Transverse colon (tissue), 4 donors: ENCODE measurements around the gene TMEM147. TPM values are rescaled to one million over a fixed set of nuclear protein-coding genes. Genes with fewer than 3 reads are reported as not detected.

Experiments
- DNase-seq: peaks from one replicate; pipeline ENCODE4 v3.0.0-alpha.2; 2019
- H3K27ac ChIP-seq, 4 donors: fragments of 200-600 bp; sonication (generic); 2 replicates each; pipeline ENCODE4 v1.5.1; 2016 to 2018; ENCODE audit warnings: inconsistent platforms in 4 of 4
- H3K27me3 ChIP-seq: fragments of 200-600 bp; sonication (generic); 2 replicates; pipeline ENCODE4 v1.5.1; 2017; ENCODE audit warnings: inconsistent platforms
- H3K36me3 ChIP-seq, 4 donors: fragments of 200-600 bp; sonication (generic); 2 replicates each; pipeline ENCODE4 v1.5.1; 2017 to 2019; ENCODE audit warnings: inconsistent platforms in 4 of 4
- H3K4me1 ChIP-seq, 4 donors: fragments of 200-600 bp; sonication (generic); 2 replicates each; pipeline ENCODE4 v1.5.1; 2017 to 2020; ENCODE audit warnings: inconsistent platforms in 4 of 4
- H3K4me3 ChIP-seq, 4 donors: fragments of 200-600 bp; sonication (generic); 1 replicate in 1 of 4; 2 replicates in 3 of 4; pipeline versions ENCODE4 v1.5.1 to v1.6.1; 2017 to 2019; ENCODE audit warnings: inconsistent platforms in 4 of 4
- H3K9me3 ChIP-seq, 2 donors: fragments of 200-600 bp; sonication (generic); 2 replicates each; pipeline ENCODE4 v1.5.1; 2017 to 2019; ENCODE audit warnings: inconsistent platforms in 2 of 2
- EP300 ChIP-seq: sonication (generic); formaldehyde crosslinking; IDR thresholded peaks from one replicate; pipeline ENCODE4 v1.6.1; 2017; ENCODE audit warnings: antibody characterized with exemption, low read depth
- POLR2A ChIP-seq: fragments of 450-650 bp; IDR thresholded peaks from one replicate; pipeline ENCODE4 v1.6.1; 2016; ENCODE audit warnings: antibody characterized with exemption, mild to moderate bottlenecking, moderate library complexity
- POLR2AphosphoS5 ChIP-seq, 3 donors: sonication (generic); formaldehyde crosslinking; IDR thresholded peaks; one replicate each; pipeline ENCODE4 v1.6.1; 2016; ENCODE audit warnings: antibody characterized with exemption in 3 of 3
- WGBS, 2 donors: methylation state at CpG; one replicate each; pipeline ENCODE4 v1.1.5; 2018; ENCODE audit warnings: low coverage in 1 of 2; 5-methylcytosine and 5-hydroxymethylcytosine counted together
- in situ Hi-C, 4 donors: fragments of 200-750 bp; cut with MboI; loops; one replicate each; pipeline versions ENCODE4 v1.15.0 to v1.15.1; 2017; ENCODE audit warnings: low sequenced_read_pairs in 3 of 4, low pct_ligation_motif_present in 1 of 4, low pct_unique_long_range_greater_than_20kb in 1 of 4
- intact Hi-C: fragments of 100-400 bp; cut with DNase I; formaldehyde crosslinking; loops from one replicate; pipeline ENCODE4 v1.15.1; 2023; ENCODE audit warnings: low total_unique reads
- total RNA-seq, 4 donors: library from RNA; depleted of rRNA; stranded (reverse); fragments of >200 nt; gene quantifications; one replicate each; pipeline ENCODE4 v1.1.0, GENCODE V29; 2016
- TF ChIP-seq, protein P1 (sequence below), 5 experiments: fragments of 200-600 bp in 3 of 5; fragments of 450-650 bp in 2 of 5; sonication (generic) in 3 of 5; IDR thresholded peaks; 1 replicate in 2 of 5; 2 replicates in 3 of 5; pipeline ENCODE4 v1.5.1; 2016 to 2017; ENCODE audit warnings: antibody characterized with exemption in 5 of 5, inconsistent platforms in 3 of 5, mild to moderate bottlenecking in 2 of 5, moderate library complexity in 1 of 5

TMEM147 gene
- total RNA-seq, 4 donors from 2014 or later, result 29.5 to 77.0 (median 54.0) TPM

DNA sequence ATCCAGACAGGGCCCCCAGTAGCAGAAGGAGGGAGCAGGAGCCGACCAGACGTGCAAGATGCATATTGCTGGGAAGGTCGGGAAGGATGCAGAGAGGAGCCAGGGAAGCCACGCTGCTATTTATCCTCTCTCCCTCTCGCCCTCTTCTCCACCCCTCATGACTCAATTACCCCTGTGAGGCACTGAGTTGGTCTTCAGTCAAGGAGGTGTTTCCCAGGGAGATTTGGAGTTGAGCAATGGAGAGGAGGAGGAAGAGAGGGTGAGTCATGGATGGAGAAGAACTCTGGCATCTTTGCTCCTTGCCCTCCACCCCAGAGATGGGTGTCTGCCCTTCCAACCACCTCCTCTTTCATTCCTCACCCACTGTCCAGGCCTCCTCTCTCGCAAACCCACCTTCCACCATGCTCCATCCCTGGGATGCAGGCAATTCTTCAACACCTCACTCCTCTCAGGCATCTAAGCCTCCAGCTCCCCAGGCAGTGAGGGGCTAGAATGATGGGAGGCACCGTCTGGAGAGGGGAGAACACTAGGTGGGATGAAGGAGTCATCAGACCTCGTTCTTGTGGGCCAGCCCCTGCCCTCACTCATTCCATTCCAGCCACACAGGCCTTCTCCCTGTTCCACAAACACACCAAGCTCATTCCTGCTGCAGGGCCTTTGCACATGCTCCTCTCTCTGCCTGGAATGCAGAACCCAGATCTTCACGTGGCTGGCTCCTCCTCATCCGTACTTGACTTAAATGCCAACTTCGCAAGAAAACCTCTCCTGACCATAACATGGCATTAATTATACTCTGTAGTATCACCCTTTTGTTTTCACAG lies 17.0 kb upstream of the TMEM147 start, which contains the start of gene SBSN:
TSS of gene SBSN (minus strand) at position 94 of the 821 bp plus-strand sequence. CDS start at position 64, 30 bp downstream.
- Histone ChIP-seq H3K27me3 (peaks cover 52% of the 10 kb centered on the region), H3K4me1 (peaks cover 0 to under 1% (median 0%) of the 10 kb centered on the region in 4 donors), H3K27ac (no peak within 1 kb of the TSS), H3K4me3 (no peak within 1 kb of the TSS), H3K9me3 (no peaks in the 10 kb centered on the region), H3K36me3 (no peaks in the 10 kb centered on the region)
- in situ Hi-C loops (no loop called here), intact Hi-C loops (no loop called here)
- DNase-seq, result no peak
- TF ChIP-seq EP300, result no peak
- TF ChIP-seq, protein P1, sequence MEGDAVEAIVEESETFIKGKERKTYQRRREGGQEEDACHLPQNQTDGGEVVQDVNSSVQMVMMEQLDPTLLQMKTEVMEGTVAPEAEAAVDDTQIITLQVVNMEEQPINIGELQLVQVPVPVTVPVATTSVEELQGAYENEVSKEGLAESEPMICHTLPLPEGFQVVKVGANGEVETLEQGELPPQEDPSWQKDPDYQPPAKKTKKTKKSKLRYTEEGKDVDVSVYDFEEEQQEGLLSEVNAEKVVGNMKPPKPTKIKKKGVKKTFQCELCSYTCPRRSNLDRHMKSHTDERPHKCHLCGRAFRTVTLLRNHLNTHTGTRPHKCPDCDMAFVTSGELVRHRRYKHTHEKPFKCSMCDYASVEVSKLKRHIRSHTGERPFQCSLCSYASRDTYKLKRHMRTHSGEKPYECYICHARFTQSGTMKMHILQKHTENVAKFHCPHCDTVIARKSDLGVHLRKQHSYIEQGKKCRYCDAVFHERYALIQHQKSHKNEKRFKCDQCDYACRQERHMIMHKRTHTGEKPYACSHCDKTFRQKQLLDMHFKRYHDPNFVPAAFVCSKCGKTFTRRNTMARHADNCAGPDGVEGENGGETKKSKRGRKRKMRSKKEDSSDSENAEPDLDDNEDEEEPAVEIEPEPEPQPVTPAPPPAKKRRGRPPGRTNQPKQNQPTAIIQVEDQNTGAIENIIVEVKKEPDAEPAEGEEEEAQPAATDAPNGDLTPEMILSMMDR (IDR thresholded peaks at IDR 0.05), result no peak
- TF ChIP-seq POLR2AphosphoS5 (IDR thresholded peaks at IDR 0.05), result no peak
- no peak for TF ChIP-seq POLR2A
- WGBS, 2 donors, result 75 to 79% methylated on average over 9 to 11 of the region's 11 CpGs

DNA sequence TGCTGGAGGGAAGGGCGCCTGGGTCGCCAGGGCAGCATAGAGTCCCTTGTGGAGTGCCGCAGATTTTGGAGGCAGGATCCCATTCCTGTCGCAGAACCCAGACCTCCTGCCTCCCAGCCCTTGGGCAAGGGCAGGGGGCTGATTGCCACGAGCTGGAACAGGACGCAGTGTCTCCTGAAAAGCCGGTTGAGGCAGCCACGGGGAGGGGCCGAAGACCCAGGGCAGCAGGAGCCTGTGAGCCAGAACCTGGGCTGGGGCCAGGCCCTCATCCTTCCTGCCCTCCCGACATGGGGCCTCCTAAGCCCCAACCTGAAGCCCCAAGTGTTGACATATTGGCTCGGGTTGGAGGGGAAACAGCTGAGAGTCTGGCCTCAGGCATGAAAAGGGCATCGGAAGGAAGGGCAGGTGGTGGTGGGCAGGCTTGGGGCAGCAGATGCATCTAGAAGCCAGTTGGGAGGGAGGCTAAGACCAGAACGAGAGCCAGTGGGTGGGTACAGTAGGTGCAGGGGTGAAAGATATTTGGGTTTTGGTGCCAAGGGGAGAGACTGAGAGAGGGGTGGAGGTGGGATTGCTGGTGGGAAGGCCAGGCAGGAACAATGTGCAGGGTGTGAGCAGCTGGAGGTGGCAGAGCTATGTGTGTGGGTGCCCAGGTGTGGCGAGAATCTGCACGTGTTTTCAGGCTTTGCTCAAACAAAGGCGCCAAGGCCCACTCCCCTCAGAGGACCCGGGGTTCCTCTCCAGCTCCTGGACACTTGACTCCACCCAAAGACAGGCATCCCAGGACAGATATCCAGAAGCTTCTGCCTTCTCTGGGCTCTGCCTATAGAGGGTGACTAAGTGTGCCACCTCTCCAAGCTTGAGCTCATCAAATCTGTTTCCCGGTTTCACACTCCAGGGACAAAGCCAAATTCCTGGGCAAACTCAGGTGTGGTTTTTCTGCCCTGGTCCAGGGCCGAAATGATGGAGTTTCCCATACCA lies 15.9 kb upstream of the TMEM147 start:
- TF ChIP-seq POLR2A, result no peak
- TF ChIP-seq, protein P1 (IDR thresholded peaks at IDR 0.05), result no peak
- TF ChIP-seq EP300, result no peak
- TF ChIP-seq POLR2AphosphoS5 (IDR thresholded peaks at IDR 0.05), result no peak
- H3K4me3 ChIP-seq, result no peak overlapping the region
- H3K27me3 ChIP-seq, result peaks cover 63% of the 10 kb centered on the region
- intact Hi-C loops (no loop called here), in situ Hi-C loops (no loop called here)
- peaks cover 0 to 9% (median 3%) of the 10 kb centered on the region in 4 donors for H3K4me1 ChIP-seq
- 51 to 84% methylated on average over 3 to 19 of the region's 19 CpGs for WGBS, 2 donors
- no peaks in the 10 kb centered on the region for H3K9me3 ChIP-seq
- DNase-seq, result no peak
- H3K27ac ChIP-seq, result no peak overlapping the region
- H3K36me3 ChIP-seq, result no peaks in the 10 kb centered on the region

DNA sequence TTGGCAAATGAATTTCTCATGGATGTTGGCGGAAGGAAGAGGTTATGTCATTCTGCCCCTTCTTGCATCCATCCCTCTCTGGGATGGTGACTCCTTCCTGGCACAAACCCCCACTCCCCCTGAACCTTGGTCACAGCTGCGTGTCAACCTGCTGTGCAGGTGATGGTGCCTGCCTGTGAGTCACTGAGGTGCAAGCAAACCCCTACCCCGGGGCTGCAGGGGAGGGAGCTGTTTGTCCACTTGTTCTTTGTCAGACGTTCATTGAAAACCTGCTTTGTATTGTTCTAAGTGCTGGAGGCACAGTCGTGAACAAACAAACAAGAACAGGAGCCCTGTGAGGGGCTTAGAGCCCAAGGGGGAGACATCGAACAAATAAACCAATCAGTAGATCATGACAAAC lies 14.1 kb upstream of the TMEM147 start:
- peaks cover 70% of the 10 kb centered on the region for H3K27me3 ChIP-seq
- no peak for DNase-seq
- intact Hi-C loops (no loop called here), in situ Hi-C loops (no loop called here)
- peaks cover 0 to 9% (median 3%) of the 10 kb centered on the region in 4 donors for H3K4me1 ChIP-seq
- no peaks in the 10 kb centered on the region for H3K36me3 ChIP-seq
- no peak for TF ChIP-seq POLR2A
- TF ChIP-seq POLR2AphosphoS5 (IDR thresholded peaks at IDR 0.05), result no peak
- TF ChIP-seq, protein P1 (IDR thresholded peaks at IDR 0.05), result no peak
- TF ChIP-seq EP300, result no peak
- 53 to 80% methylated on average over 1 to 6 of the region's 6 CpGs for WGBS, 2 donors
- H3K27ac ChIP-seq, result no peak overlapping the region
- H3K9me3 ChIP-seq, result no peaks in the 10 kb centered on the region
- no peak overlapping the region for H3K4me3 ChIP-seq
